ENCODE measurements around the gene HYLS1. TPM values are rescaled to one million over a fixed set of nuclear protein-coding genes. Genes with fewer than 3 reads are reported as not detected.

The HYLS1 gene
- total and polyA plus RNA-seq, 8 donors, result 0.87 to 6.6 (median 2.9) TPM; not detected in 1

GRCh38 chr11:125929445-125930075, 42.1 kb downstream of the HYLS1 start:
- 65 to 78% (median 72%) methylated on average over 8 to 9 of the region's 9 CpGs for WGBS, 5 donors
- Histone ChIP-seq H3K27ac (no peak overlapping the region), H3K36me3 (no peaks in the 10 kb centered on the region), H3K27me3 (peaks cover 0 to 38% (median 15%) of the 10 kb centered on the region in 3 donors), H3K9me3 (no peaks in the 10 kb centered on the region), H3K4me1 (peaks cover 0 to 12% (median 0%) of the 10 kb centered on the region in 4 donors), H3K4me3 (no peak overlapping the region)
- TF ChIP-seq, protein P1, sequence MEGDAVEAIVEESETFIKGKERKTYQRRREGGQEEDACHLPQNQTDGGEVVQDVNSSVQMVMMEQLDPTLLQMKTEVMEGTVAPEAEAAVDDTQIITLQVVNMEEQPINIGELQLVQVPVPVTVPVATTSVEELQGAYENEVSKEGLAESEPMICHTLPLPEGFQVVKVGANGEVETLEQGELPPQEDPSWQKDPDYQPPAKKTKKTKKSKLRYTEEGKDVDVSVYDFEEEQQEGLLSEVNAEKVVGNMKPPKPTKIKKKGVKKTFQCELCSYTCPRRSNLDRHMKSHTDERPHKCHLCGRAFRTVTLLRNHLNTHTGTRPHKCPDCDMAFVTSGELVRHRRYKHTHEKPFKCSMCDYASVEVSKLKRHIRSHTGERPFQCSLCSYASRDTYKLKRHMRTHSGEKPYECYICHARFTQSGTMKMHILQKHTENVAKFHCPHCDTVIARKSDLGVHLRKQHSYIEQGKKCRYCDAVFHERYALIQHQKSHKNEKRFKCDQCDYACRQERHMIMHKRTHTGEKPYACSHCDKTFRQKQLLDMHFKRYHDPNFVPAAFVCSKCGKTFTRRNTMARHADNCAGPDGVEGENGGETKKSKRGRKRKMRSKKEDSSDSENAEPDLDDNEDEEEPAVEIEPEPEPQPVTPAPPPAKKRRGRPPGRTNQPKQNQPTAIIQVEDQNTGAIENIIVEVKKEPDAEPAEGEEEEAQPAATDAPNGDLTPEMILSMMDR (IDR thresholded peaks at IDR 0.05), result no peak
- no peak for TF ChIP-seq POLR2AphosphoS5 (IDR thresholded peaks at IDR 0.05)
- TF ChIP-seq POLR2A (IDR thresholded peaks at IDR 0.05), result no peak
- TF ChIP-seq EP300 (IDR thresholded peaks at IDR 0.05), result no peak
- DNase-seq, result no peak
- intact Hi-C loops (cut with DNase I; ENCODE audit: low total_unique reads), result loop anchor here (10.0 kb wide), 1 partner anchor 125 kb away; no protein-coding TSS in a partner anchor

DNA sequence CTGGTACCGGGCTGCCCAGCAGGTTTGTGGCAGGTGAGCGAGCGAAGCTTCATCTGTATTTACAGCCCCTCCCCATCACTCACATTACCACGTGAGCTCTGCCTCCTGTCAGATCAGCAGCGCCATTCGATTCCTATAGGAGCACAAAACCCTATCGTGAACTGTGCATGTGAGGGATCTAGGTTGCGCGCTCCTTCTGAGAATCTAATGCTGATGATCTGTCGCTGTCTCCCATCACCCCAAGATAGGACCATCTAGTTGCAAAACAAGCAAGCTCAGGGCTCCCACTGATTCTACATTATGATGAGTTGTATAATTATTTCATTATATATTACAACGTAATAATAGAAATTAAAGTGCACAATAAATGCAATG, 42.6 kb downstream of the HYLS1 start:
- DNase-seq, result no peak
- H3K27me3 ChIP-seq, result peaks cover 0 to 37% (median 15%) of the 10 kb centered on the region in 3 donors
- no peaks in the 10 kb centered on the region for H3K9me3 ChIP-seq
- WGBS, 5 donors, result 74 to 87% (median 78%) methylated on average over 11 of the region's 11 CpGs
- H3K36me3 ChIP-seq, result no peaks in the 10 kb centered on the region
- no peak overlapping the region for H3K27ac ChIP-seq
- TF ChIP-seq EP300 (IDR thresholded peaks at IDR 0.05), result no peak
- TF ChIP-seq POLR2AphosphoS5 (IDR thresholded peaks at IDR 0.05), result no peak
- TF ChIP-seq, protein P1 (IDR thresholded peaks at IDR 0.05), result no peak
- no peak for TF ChIP-seq POLR2A (IDR thresholded peaks at IDR 0.05)
- intact Hi-C loops (cut with DNase I; ENCODE audit: low total_unique reads), result no loop called here
- peaks cover 0 to 11% (median 0%) of the 10 kb centered on the region in 4 donors for H3K4me1 ChIP-seq
- H3K4me3 ChIP-seq, result no peak overlapping the region

DNA sequence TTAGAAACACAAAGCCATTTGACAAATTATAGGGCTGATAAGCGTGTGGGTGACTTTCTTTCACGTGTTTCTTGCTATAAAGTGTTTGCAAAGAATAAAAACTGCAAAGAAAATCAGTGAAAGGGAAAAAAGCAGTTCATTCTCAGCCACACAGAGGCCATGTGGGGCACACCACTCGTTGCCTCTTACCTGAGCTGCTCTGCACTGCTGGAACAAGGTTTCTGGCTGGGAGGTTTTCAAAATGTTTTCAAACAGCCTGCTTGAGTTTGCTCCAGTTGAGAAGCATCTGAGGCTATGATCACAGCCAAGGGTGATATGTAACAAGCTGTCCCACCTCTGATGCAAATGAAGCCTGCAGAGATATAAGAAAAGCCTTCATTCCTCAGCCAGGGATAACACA, 43.6 kb downstream of the HYLS1 start:
- intact Hi-C loops (cut with DNase I; ENCODE audit: low total_unique reads), result no loop called here
- WGBS, 5 donors, result 57 to 75% (median 66%) methylated on average over 3 of the region's 3 CpGs
- Histone ChIP-seq H3K27me3 (peaks cover 0 to 37% (median 15%) of the 10 kb centered on the region in 3 donors), H3K4me3 (no peak overlapping the region), H3K9me3 (no peaks in the 10 kb centered on the region), H3K27ac (no peak overlapping the region), H3K4me1 (peaks cover 0 to under 1% (median 0%) of the 10 kb centered on the region in 4 donors), H3K36me3 (no peaks in the 10 kb centered on the region)
- TF ChIP-seq POLR2A (IDR thresholded peaks at IDR 0.05) (no peak), POLR2AphosphoS5 (IDR thresholded peaks at IDR 0.05) (no peak), EP300 (IDR thresholded peaks at IDR 0.05) (no peak)
- TF ChIP-seq, protein P1 (IDR thresholded peaks at IDR 0.05), result no peak
- peak in 1 of 2 donors; percentile 10 for DNase-seq

DNA sequence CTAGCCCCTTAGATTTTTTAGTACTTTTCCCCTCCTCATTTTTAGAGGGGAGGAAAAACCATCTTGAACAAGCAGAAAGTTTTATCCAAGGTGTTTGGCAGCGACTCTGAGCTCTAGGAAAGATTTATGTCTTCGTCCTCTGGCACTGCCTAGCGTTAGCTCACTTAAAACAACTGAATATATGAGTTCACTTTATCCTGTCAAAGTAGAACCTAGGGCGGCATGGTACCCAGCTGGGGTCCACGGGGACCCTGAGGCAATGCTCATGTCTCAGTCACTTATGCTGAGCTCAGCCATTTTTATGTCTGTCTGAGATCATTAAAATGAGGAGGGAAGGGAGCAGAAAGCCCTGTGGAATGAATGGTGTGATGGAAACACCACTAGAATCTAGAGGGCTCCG, 44.2 kb downstream of the HYLS1 start:
- H3K27ac ChIP-seq, result no peak overlapping the region
- no peak overlapping the region for H3K4me3 ChIP-seq
- TF ChIP-seq, protein P1 (IDR thresholded peaks at IDR 0.05), result no peak
- no peak for TF ChIP-seq POLR2AphosphoS5 (IDR thresholded peaks at IDR 0.05)
- no peak for TF ChIP-seq POLR2A (IDR thresholded peaks at IDR 0.05)
- no peak for TF ChIP-seq EP300 (IDR thresholded peaks at IDR 0.05)
- no peaks in the 10 kb centered on the region for H3K36me3 ChIP-seq
- peaks cover 0 to 32% (median 13%) of the 10 kb centered on the region in 3 donors for H3K27me3 ChIP-seq
- 72 to 84% (median 76%) methylated on average over 6 of the region's 6 CpGs for WGBS, 5 donors
- H3K9me3 ChIP-seq, result no peaks in the 10 kb centered on the region
- intact Hi-C loops (cut with DNase I; ENCODE audit: low total_unique reads), result no loop called here
- DNase-seq, result peak in 1 of 2 donors; percentile 51
- H3K4me1 ChIP-seq, result no peaks in the 10 kb centered on the region
